Keratinocyte (primary cell): ENCODE measurements around the gene FUCA2.

Source experiments
- CTCF ChIP-seq, 3 experiments: IDR thresholded peaks in 1 of 3; conservative IDR thresholded peaks in 1 of 3; optimal IDR thresholded peaks in 1 of 3; 2 replicates in 2 of 3; 3 replicates in 1 of 3; pipeline versions ENCODE3 to v1.5.1; 2011; ENCODE audit warnings: low read length in 3 of 3, mild to moderate bottlenecking in 3 of 3, moderate library complexity in 2 of 3, control low read depth in 1 of 3, inconsistent platforms in 1 of 3; ENCODE audit not compliant: insufficient read depth in 2 of 3; ENCODE audit errors: extremely low read depth in 1 of 3
- EZH2 ChIP-seq: IDR thresholded peaks from one replicate; pipeline ENCODE4 v1.6.1; 2012; ENCODE audit warnings: inconsistent platforms, mild to moderate bottlenecking, low read length, moderate library complexity

GRCh38 chr6:143561105-143561704 lies 49.7 kb upstream of the FUCA2 start:
- TF ChIP-seq CTCF (optimal IDR thresholded peaks at IDR 0.05 in 1 of 3, IDR thresholded peaks at IDR 0.05 in 1 of 3, conservative IDR thresholded peaks at IDR 0.05 in 1 of 3; ENCODE audit: extremely low read depth in 1 of 3, insufficient read depth in 2 of 3, low read length in 3 of 3) = no peak
- no peak for TF ChIP-seq EZH2
